NCI-H2196 treated with DMSO at 0.1 percent for 48 hours (cell line): Measurements from ENCODE around the gene NOM1.

Source experiments
- DNase-seq: peaks from one replicate; lab custom pipeline; 2025; ENCODE audit not compliant: unreplicated experiment; lab: John Stamatoyannopoulos, UW

Gene NOM1

DNA sequence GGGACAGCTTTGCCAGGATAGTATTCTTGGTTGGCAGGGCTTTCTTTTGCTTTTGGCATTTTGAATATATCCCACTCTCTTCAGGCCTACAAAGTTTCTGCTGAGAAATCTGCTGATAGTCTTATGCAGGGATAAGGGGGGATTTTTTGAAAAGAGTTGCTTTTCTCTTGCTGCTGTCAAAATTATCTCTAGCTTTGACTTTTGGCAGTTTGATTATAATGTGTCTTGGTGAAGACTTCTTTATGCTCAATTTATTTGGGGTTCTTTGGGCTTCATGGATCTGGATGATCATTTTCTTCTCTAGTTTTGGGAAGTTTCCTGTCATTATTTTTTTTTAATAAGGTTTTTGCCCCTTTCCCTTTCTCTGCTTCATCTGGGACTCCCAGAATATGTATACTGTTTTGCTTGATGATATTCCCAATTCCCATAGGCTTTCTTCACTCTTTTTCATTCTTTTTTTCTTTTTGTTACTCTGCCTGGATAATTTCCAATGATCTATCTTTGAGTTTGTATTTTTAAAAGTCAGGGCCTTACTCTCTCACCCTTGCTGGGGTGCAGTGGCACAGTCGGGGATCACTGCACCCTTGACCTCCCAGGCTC, 29.6 kb downstream of the NOM1 start:
- no peak for DNase-seq

GRCh38 chr7:156979711-156980110, 30.2 kb downstream of the NOM1 start:
- no peak for DNase-seq

- no peak for DNase-seq
Measured at GRCh38 chr7:156984174-156984891, 34.8 kb downstream of the NOM1 start.

DNA sequence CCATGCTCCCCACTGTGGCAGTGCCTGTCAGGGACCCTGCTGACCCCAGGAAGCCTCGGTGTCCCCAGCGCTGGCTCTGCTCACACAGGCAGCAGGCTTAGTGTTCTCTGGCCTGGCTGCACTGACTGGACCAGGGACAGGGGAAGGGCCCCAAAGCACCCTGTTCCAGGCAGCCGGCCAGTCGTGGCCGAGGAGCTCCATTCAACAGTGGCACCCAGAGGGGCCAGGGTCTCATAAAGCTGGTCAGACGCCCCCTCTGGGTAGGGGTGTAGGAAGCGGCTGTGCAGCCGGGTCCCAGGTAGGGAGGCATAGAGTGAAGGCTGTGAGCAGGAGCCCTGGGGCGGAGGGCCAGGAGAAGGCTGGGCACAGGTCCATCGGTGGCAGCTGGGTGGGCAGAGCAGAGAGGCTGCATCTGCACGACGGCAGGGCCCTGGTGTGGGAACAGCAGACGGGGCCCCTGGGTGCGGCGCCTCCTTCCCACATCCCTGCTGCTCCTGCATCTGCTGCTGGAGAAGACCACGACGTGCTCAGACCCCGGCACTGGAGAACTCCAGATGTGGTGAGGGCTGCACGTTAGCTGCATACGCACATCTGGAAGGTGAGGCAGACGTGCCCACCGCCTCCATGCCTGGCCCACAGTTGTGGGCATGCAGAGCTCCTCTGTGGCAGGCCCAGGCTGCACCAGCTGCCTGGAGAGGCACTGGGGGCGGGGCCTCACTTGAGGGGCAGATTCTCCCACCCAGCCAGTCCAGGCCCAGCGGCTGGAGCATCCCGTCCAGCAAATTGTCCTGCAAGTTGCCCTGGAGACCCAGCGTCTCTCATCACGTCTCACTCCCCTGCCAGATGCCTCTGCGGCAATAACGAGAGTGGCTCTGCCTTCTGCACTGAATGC, 35.8 kb downstream of the NOM1 start:
- no peak for DNase-seq

GRCh38 chr7:156986378-156986777, 36.9 kb downstream of the NOM1 start:
- no peak for DNase-seq

DNA sequence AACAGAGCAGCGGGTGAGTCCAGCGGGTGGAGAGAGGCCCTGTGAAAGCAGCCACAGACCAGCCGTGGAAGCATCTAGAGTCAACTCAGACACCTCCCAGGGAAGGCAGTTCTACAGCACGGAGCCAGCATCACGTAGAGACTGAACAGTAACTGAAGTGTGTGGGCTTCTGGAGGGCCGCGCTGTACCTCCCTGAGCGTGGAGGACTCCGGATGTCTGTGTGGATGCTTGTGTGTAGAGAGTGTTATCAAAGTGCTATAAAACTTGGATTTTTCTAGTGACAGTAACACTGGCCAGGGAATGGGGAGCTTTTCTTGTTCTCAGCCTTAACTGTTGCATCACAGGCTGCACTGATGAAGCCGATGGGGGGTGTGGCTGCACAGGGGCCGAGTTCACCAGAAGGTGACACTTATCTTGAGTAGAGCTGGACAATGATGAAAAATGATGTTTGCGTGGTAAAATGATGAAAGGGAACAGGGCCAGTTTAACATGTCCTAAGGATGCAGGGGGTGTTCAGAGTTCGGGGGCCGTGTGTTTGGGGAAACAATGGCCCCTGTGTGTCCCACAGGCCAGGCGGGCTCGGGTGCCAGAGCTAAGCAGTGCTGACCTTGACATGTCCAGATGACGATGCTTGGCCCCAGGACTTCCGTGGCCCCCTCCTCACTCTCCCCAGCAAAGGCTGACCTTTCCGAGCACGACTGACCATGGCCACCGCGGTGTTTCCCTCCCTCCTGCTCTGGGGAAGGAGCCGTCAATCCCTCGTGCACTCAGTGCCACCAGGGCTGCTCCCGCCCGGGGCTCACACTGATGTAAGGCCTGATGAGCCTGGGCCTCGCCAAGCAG, 39.1 kb downstream of the NOM1 start:
- DNase-seq = no peak

DNA sequence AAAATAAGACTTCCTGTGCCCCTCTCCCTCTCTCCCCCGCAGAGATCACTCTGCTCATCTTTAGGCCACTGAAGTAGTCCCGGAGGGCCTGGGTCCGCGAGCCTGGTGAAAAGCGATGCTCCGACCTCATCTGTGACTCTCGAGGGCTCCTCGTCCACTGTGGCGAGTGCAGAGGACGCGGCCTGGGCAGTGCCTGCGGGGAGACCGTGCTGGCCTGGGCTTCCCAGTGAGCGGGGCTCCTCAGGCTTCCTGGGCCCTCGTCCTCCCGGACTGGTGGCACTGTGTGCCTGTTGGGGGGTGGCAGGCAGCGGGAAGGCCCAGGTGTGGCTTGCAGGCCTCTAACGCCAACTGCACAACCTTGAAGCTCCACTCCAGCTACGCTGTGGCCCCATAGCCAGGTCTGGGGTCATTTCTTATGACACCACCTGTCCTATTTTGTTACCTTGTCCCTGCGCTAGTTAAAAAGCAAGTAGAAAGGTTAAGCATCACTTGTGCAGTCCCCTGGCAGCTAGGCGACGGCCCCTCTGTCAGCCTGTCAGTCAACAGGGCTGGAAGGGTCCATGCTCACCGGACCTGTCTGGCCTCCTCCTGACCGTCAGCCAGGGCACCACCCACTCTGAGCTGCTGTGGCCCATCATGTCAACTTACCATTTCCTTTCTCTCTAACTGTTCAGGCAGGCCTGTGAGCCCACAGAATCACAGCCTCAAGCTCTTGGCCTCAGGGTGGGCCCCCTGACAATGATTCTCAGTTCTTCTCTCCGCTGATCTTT, 40.4 kb downstream of the NOM1 start:
- DNase-seq = no peak

- no peak for DNase-seq
Measured at GRCh38 chr7:156993021-156993924, 43.8 kb downstream of the NOM1 start.

DNA sequence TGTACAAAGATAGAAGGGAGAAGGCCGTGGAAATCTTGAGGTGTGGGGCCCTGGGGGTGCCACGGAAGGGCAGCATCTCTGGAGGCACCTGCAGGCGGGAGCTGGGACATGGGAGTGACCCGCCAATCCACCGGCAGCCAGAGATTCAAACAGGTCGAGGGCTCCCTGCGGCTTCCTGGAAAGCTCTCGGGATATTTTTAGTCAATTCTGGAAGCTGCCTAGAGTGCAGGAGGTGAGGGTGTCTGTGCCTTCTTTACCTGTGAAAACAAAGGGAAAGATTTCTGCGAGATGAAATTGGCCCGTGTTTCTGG, 44.4 kb downstream of the NOM1 start:
- DNase-seq = no peak

GRCh38 chr7:156994417-156994816, 44.9 kb downstream of the NOM1 start:
- DNase-seq = no peak

- no peak for DNase-seq
Measured at GRCh38 chr7:156998988-156999957, 49.8 kb downstream of the NOM1 start.

DNA sequence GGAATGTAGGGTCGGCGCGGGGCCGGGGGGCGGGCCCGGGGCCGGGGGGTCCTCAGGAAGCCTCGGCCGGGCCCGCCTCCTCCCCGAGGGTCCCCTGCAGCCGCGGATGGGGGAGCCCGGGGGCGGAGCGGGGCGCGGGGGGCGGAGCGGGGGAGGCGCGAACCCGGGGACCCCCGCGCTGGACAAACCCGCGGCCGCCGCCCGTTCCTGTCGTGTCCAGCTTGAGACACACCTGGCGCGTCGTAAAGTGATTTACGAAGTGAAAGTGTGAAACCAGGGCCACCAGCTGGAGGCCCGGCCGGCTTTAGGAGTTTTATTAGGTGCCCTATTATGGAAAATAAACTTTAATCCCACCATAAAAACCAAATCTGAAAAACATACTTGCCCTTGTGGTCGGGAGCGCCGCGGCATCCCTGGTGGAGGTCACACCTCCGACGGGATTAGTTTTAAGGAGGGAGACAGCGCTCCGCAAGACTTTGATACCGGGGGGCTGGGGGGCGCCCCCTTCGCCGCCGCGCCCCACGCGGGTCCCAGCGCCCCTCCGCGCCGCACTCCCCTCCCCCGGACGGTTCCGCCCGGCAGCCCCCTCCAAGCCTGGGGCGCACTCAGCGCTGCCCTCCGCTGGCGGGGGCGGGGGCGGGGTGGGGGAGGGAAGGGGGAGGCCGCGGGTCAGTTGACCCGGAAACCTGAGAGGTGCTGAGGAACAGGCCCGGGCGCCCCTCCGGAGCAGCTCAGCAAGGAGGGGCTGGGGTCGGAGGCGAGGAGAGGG, 50.6 kb downstream of the NOM1 start:
- no peak for DNase-seq

- no peak for DNase-seq
Measured at GRCh38 chr7:157000741-157001653, 51.5 kb downstream of the NOM1 start.

DNA sequence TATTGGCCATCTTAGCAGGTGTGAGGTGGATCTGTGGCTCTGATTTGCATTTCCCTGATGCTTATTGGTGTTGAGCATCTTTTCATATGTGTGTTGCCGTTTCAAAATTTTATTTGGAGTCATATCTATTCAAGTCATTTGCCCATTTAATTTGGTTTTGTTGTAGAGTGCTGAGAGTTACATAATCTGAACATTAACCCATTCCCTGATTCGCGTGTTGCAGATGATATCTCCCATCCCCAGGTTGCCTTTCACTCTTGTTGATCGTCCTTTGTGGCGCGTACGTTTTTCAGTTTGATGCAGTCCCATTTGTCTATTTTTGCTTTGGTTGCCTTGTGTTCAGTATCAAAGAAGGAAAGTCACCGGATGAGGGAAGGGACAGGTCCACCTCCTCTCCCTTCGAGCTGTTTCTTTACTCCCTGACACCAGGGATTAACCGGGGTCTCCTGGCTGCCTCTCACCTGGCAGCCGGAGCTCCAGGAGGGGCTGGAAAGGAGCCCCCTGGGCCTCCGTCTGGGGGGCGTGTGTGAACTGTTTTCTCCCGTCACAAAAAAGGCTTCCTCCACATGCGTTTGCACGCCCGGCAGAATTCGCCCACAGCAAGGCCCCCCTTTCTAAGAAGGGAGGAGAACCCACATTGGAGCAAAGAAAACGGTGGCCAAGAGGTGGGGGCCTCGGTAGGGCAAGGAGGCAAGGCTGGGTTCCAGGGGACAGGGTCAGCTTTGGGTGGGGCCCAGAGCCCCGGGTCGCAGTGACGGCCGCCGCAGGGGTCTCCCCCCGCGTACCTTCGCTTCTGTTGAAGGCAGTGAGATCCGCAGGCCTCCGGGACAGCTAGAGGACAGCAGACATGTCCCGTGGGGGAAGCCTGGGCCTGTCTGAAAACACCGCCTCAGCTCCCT, 52.7 kb downstream of the NOM1 start:
- no peak for DNase-seq

DNA sequence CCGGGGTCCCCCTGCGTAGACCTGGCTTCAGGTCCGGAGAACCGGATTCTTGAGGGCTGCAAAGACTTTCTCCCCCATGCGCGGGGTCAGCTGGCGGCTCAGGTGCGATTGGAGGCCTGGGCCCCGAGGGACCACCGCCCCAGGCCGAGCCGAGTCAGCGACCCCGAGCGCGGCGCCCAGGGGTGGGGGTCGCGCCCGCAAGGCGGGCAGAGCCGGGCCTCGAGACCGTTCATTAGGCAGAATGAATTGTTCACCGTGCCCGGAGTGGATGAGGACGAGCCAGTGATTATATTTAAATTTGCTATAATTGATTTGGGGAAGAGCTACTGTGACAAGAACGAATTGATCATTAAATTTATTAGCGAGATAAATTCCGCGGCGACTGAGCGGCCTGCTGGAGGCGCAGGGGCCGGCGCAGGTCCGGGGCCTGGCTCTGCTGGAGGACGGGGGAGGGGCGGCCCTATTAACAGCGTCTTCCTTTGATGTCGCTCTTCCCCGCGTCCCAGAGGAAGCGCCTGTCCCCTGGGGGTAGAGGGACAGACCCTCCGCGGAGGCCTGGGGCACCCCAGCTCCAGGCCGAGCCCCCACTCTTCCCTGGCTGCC, 53.4 kb downstream of the NOM1 start:
- no peak for DNase-seq
